ENCODE results near the gene TAOK1.
A peak's percentile ranks its signal among the peaks of the same experiment; 100 is the strongest.
"Not testable (repeated sequence)": the region's sequence is repeated elsewhere in the genome, so short reads cannot be mapped to it uniquely, and the experiment has no call there.

Gene TAOK1

DNA sequence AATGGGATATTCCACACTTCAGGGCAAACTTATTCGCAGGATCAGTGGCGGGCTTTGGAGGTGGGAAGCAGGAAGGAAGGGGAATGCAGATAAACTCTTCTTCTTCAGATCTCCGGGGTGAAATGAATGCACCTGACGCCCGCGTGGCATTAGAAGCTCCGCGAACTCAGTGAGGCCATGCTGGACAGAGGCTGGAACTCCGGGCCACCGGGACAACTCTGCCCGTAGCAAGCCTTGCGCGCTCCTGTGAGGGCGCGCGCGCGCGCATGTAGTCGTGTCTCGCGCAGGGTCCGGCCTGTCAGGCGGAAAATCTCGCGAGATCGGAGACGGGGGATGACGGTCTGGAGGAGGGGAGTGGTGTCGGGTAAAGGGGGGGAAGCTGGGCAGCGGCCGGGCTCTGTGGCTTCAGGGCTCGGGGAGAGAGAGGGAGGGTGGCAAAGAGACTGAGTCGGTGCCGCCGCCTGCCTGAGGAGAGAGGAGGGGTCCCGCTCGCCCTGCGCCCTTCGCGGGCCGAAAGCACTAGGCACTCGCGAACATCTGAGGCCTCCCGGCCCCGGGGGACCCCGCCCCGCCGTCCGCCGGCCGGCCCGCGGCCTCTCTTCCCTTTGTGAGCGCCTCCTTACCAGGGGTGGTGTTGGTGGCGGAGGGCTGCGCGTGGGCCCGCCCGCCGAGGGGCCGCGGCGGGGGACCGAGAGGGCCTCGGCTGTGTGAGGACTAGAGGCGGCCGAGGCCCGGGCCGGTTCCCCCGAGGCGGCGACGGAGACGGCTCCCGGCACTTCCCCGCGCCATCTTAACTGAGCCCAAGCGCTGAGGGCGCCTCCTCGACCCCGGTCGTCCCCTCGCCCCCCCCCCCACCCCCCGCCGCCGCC, at the start of gene TAOK1:
Gene TAOK1 (plus strand): TSS at position 382 of the 869 bp plus-strand sequence. CDS start 61,186 bp downstream, outside the sequence.
- DNase-seq, result peak; percentile 99

DNA sequence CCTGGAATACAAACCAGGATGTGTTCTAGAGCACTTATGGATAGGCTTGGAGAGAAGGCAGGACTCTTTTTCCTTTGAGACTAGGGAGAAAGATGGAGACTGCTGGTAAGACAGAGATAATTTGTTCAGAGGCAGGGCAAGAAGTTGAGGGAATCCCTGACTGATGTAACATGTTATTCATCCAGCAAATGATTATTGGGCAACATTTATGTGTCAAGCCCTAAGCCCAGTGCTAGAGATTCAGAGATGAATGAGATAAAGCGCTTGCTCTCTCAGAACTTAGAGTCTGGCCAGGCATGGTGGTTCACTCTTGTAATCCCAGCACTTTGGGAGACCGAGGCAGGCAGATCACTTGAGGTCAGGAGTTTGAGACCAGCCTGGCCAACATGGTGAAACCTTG, 48.4 kb upstream of the TAOK1 start:
- peak; percentile 66 for DNase-seq

GRCh38 chr17:29342158-29342765, 47.9 kb upstream of the TAOK1 start:
- DNase-seq, result peak; percentile 72

GRCh38 chr17:29344201-29344856, 45.8 kb upstream of the TAOK1 start:
- DNase-seq, result no peak

GRCh38 chr17:29345066-29345465, 45.1 kb upstream of the TAOK1 start:
- DNase-seq, result no peak

DNA sequence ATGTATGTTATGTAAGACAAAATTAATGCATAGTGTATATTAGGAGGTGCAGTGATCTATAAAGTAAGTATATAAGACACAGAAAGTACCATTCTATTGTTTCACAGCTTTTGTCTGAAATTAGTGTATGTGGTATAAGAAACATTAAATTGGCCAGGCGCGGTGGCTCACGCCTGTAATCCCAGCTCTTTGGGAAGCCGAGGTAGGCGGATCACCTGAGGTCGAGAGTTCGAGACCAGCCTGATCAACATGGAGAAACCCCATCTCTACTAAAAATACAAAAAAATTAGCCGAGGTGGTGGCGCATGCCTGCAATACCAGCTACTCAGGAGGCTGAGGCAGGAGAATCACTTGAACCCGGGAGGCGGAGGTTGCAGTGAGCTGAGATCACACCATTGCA, 44.7 kb upstream of the TAOK1 start:
- not testable (repeated sequence) for DNase-seq

- no peak for DNase-seq
Measured at GRCh38 chr17:29346462-29346861, 43.7 kb upstream of the TAOK1 start.

- DNase-seq, result peak; percentile 15
Measured at GRCh38 chr17:29347831-29348629, 42.1 kb upstream of the TAOK1 start.

DNA sequence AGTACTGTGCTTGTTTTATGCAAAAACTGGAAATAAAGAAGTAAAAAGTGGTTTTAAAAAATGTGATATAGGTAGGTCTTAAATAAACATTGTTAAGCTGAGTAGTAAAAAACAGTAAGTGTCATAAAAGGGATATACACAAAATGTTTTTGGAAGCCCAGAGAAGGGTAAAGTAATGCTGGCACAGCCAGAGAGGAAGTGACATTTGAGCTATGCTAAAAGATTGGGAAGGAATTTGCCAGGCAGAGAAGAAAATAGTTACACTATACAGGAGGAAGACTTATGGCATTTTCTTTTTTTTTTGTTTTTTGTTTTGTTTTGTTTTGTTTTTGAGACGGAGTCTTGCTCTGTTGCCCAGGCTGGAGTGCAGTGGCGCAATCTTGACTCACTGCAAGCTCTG, 40.8 kb upstream of the TAOK1 start:
- DNase-seq, result no peak

- no peak for DNase-seq
Measured at GRCh38 chr17:29352146-29352545, 38.0 kb upstream of the TAOK1 start.

GRCh38 chr17:29357232-29357631, 32.9 kb upstream of the TAOK1 start:
- DNase-seq, result no peak

DNA sequence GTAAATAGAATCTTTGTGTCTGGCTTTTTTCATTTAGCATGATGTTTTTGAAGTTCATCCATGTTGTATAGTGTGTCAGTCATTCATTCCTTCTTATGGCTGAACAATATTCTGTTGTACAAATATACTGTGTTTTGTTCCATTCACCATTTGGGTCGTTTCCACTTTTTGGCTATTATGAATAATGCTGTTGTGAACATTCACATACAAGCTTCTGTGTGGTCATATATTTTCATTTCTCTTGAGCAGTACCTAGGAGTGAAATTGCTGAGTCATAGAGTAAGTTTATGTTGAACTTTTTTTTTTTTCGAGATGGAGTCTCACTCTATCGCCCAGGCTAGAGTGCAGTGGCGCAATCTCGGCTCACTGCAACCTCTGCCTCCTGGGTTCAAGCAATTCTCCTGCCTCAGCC, 32.3 kb upstream of the TAOK1 start:
- DNase-seq, result peak; percentile 45

- no peak for DNase-seq
Measured at GRCh38 chr17:29358416-29358815, 31.7 kb upstream of the TAOK1 start.

DNA sequence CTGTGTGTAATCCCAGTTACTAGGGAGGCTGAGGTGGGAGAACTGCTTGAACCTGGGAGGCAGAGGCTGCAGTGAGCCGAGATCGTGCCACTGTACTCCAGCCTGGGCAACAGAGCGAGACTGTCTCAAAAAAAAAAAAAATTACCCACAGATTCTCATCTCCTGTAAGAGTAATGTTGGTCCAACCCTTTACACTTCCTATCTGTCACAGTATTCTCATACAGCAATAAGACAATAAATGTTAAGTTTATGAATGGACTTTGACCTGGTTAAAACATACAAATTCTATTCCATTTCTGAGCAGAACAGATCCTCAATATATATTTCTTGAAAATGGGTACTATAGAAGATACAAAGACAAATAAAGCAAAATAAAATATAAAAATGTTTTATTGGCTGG, 30.4 kb upstream of the TAOK1 start:
- DNase-seq, result no peak

- no peak for DNase-seq
Measured at GRCh38 chr17:29363716-29364115, 26.4 kb upstream of the TAOK1 start.

- no peak for DNase-seq
Measured at GRCh38 chr17:29364691-29365090, 25.5 kb upstream of the TAOK1 start.

DNA sequence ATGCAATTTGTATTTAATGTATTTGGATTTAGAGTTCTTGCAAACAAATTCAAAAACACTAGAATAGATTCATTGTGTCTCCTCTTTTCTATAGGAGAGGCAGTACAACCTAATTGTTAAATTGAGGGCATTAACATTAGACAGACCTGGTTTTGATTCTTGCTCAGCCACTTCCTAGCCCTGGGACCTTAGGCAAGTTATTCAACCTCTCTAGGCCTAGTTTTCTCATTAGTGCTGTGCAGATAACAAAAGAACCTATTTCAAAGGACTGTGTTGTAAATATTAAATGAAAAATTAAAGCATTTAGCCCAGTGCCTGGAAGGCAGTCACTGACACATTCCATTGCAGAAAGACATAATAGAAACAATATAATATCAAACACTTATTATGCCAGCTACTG, 22.0 kb upstream of the TAOK1 start:
- DNase-seq, result no peak

DNA sequence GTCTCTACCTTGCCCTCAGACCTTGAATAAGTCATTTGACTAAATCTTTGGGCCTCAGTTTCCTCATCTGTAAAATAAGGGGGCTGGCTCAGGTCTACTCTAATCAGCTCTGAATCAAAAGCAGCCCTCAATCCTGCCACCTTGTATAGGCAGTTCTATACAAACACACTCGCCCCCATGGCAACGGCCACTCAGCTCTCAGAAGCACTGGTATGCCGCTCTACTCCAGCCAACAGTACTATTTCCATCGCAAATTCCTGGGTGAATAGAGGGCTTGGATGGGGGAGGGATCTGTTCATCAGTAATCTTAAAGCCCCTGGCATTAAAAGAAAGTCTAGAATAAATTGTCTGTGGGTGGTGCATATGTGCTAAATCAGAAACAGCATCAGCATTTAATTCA, 21.2 kb upstream of the TAOK1 start:
- no peak for DNase-seq

GRCh38 chr17:29369831-29370735, 20.1 kb upstream of the TAOK1 start:
- DNase-seq, result peak; percentile 82

GRCh38 chr17:29376667-29377270, 13.4 kb upstream of the TAOK1 start:
- DNase-seq, result no peak

DNA sequence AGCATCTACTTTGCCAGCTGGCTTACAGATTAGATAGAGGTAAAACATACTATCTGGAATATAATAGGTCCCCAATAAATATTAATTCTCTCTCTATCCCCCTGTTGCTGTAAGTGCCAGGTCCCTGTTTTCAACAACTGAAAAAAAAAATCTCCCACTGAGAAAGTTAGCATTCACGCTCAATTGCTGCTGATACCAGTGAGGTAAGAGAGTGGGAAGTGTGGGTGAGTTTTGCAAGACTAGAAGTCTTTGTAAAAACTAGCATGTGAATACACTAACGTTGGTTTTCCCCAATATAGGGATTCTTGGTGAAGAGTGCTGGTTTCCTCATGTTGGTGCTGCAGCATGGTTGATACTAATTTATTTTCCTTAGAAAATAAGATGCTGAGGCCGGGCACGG, 11.7 kb upstream of the TAOK1 start:
- DNase-seq, result no peak

All from hematopoietic multipotent progenitor cell treated with erythropoietin and hydrocortisone succinate and interleukin-3 and kit ligand, for 4 days (in vitro differentiated cells).